ENCODE measurements around the gene RAB3B. TPM values are rescaled to one million over a fixed set of nuclear protein-coding genes. Genes with fewer than 3 reads are reported as not detected.

RAB3B gene
- total and polyA plus RNA-seq, 9 of the 15 experiments (the other 6 are each of a cell fraction or from before 2014, with no cell fraction given) = 0.07 to 0.47 (median 0.27) TPM

DNA sequence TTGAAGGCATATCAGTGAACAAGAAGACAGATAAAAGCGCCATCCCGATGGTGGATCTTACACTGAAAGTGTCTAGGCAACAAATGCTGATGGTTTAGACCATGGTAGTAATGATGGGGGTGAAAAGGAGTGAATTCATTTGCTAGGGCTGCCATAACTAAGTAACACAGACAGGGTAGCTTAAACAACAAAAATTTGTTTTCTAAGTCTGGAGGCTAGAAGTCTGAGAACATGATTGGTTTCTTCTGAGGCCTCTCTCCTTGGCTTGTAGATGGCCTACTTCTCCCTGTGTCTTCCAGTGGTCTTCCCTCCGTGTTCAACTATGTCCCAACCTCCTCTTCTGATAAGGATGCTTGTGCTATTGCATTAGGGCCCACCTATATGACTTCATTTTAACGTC lies 13.4 kb upstream of the RAB3B start:
- POLR2A ChIA-PET = no interaction called here
- no peak overlapping the region for H2AFZ ChIP-seq (ENCODE audit: low read depth, low read length)
- H3K36me3 ChIP-seq (ENCODE audit: control insufficient read depth, insufficient read depth, low read length) = no peaks in the 10 kb centered on the region
- H3K4me2 ChIP-seq (ENCODE audit: insufficient read depth, low read length) = no peak overlapping the region
- ATAC-seq (no peak), FAIRE-seq (no peak), DNase-seq (ENCODE audit: extremely low read depth in 1 of 4, low spot score in 3 of 4) (no peak)
- H4K20me1 ChIP-seq (replicated peaks; ENCODE audit: control insufficient read depth, insufficient read depth, low read length) = no peaks in the 10 kb centered on the region
- peaks cover 0 to 12% of the 10 kb centered on the region in 2 experiments; a peak in 4 of 5 replicates for H3K4me1 ChIP-seq (replicated peaks in 1 of 2; ENCODE audit: control insufficient read depth in 2 of 2, insufficient read depth in 2 of 2, low read length in 2 of 2)
- BruUV-seq (replicated peaks) = no TSS peak
- H3K9me3 ChIP-seq (replicated peaks; ENCODE audit: control insufficient read depth, insufficient read depth, low read depth, low read length) = no peaks in the 10 kb centered on the region
- no peak overlapping the region for H3K9ac ChIP-seq (ENCODE audit: insufficient read depth in 1 of 2, low read depth in 2 of 2, low read length in 2 of 2)
- CTCF ChIA-PET (ENCODE audit: low intra/inter-chr PET ratio) = interaction anchor here (6.0 kb wide), 1 partner anchor 107 kb away, joined by 61 read pairs; no protein-coding TSS in a partner anchor
- no peak overlapping the region for H3K27ac ChIP-seq (ENCODE audit: extremely low read depth, low read depth, low read length)
- H3K79me2 ChIP-seq (ENCODE audit: control insufficient read depth, insufficient read depth, low read length) = no peaks in the 10 kb centered on the region
- intact Hi-C loops (cut with micrococcal nuclease) (loop anchor here (5.0 to 10.0 kb wide), 3 partner anchors 179 to 437 kb away; no protein-coding TSS in a partner anchor), in situ Hi-C loops (cut with MboI) (no loop called here)
- no peaks in the 10 kb centered on the region for H3K9me1 ChIP-seq (ENCODE audit: control insufficient read depth, insufficient read depth, low read length)
- H3K27me3 ChIP-seq (ENCODE audit: control insufficient read depth in 2 of 2, insufficient read depth in 2 of 2, low read length in 2 of 2) = no peaks in the 10 kb centered on the region; a peak in 1 of 5 replicates
- WGBS (ENCODE audit: insufficient coverage, low coverage, missing lambda C conversion rate) = 11% methylated on average over 4 of the region's 4 CpGs
- no peak overlapping the region for H3K4me3 ChIP-seq
- no peak for TF ChIP-seq ZNF212 (CRISPR knock-in tag; IDR thresholded peaks at IDR 0.05)
- TF ChIP-seq, protein P1, sequence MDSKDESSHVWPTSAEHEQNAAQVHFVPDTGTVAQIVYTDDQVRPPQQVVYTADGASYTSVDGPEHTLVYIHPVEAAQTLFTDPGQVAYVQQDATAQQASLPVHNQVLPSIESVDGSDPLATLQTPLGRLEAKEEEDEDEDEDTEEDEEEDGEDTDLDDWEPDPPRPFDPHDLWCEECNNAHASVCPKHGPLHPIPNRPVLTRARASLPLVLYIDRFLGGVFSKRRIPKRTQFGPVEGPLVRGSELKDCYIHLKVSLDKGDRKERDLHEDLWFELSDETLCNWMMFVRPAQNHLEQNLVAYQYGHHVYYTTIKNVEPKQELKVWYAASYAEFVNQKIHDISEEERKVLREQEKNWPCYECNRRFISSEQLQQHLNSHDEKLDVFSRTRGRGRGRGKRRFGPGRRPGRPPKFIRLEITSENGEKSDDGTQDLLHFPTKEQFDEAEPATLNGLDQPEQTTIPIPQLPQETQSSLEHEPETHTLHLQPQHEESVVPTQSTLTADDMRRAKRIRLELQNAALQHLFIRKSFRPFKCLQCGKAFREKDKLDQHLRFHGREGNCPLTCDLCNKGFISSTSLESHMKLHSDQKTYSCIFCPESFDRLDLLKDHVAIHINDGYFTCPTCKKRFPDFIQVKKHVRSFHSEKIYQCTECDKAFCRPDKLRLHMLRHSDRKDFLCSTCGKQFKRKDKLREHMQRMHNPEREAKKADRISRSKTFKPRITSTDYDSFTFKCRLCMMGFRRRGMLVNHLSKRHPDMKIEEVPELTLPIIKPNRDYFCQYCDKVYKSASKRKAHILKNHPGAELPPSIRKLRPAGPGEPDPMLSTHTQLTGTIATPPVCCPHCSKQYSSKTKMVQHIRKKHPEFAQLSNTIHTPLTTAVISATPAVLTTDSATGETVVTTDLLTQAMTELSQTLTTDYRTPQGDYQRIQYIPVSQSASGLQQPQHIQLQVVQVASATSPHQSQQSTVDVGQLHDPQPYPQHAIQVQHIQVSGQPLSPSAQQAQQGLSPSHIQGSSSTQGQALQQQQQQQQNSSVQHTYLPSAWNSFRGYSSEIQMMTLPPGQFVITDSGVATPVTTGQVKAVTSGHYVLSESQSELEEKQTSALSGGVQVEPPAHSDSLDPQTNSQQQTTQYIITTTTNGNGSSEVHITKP (IDR thresholded peaks at IDR 0.05; ENCODE audit: partially characterized antibody) = peak; percentile 94
